GM23338 (cell line): ENCODE data around the gene TRH.

Experiments
- CREB1 ChIP-seq: fragments of 250-450 bp; sonication (Bioruptor Pico); IDR thresholded peaks from 2 replicates; pipeline ENCODE4 v1.5.0; 2020; ENCODE audit warnings: low read depth, mild to moderate bottlenecking, moderate library complexity
- EZH2 ChIP-seq: fragments of 200-600 bp; sonication (generic); IDR thresholded peaks from one replicate; pipeline ENCODE4 v1.8.0; 2017; ENCODE audit warnings: antibody characterized with exemption, mild to moderate bottlenecking, low read depth; ENCODE audit not compliant: unreplicated experiment
- EZH2phosphoT487 ChIP-seq: fragments of 200-600 bp; sonication (generic); IDR thresholded peaks from one replicate; pipeline ENCODE4 v1.8.1; 2018; ENCODE audit warnings: antibody characterized with exemption; ENCODE audit not compliant: unreplicated experiment
- NANOG ChIP-seq: IDR thresholded peaks from 2 replicates; pipeline ENCODE4 v1.6.1; 2016; ENCODE audit warnings: antibody characterized with exemption, borderline replicate concordance
- ZNF114 ChIP-seq: fragments of 250-450 bp; sonication (Bioruptor Pico); IDR thresholded peaks from 2 replicates; pipeline ENCODE4 v1.5.0; 2020; ENCODE audit warnings: mild to moderate bottlenecking, moderate library complexity
- ZNF331 ChIP-seq: fragments of 250-450 bp; sonication (Bioruptor Pico); IDR thresholded peaks from 2 replicates; pipeline ENCODE4 v1.5.0; 2020; ENCODE audit warnings: low read depth, mild to moderate bottlenecking, moderate library complexity
- TF ChIP-seq, protein P1 (sequence below), 2 experiments: fragments of 200-600 bp in 1 of 2; sonication (generic) in 1 of 2; conservative IDR thresholded peaks; 2 replicates each; pipeline versions ENCODE4 v1.5.1 to v1.6.1; 2016 to 2017; ENCODE audit warnings: antibody characterized with exemption in 2 of 2, low read depth in 2 of 2, mild to moderate bottlenecking in 2 of 2, moderate library complexity in 1 of 2
- TF ChIP-seq, protein P2 (sequence below): IDR thresholded peaks from one replicate; pipeline ENCODE4 v1.6.1; 2018; ENCODE audit warnings: antibody characterized with exemption; ENCODE audit not compliant: unreplicated experiment

DNA sequence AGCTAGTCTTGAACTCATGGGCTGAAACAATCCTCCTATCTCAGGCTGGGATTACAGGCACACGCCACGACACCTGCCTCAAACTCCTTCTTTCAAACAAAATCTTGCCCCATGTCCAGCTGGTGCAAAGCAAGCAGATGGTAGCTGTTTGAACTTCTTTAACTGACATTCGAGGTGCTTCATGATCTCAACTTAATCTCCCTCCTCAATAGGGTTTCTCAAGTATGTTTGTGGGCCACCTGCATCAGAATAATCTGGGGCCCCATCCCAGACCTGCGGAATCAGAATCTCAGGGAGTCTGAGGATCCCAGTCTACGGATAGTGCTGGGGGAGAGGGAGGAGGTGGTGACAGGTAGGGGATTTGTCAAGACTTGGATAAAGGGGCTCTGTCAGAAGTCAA is 20.9 kb upstream of the TRH start:
- TF ChIP-seq NANOG (no peak), CREB1 (CRISPR knock-in tag) (no peak), ZNF114 (CRISPR knock-in tag) (no peak), EZH2phosphoT487 (no peak), EZH2 (no peak), ZNF331 (no peak)
- TF ChIP-seq, protein P1, sequence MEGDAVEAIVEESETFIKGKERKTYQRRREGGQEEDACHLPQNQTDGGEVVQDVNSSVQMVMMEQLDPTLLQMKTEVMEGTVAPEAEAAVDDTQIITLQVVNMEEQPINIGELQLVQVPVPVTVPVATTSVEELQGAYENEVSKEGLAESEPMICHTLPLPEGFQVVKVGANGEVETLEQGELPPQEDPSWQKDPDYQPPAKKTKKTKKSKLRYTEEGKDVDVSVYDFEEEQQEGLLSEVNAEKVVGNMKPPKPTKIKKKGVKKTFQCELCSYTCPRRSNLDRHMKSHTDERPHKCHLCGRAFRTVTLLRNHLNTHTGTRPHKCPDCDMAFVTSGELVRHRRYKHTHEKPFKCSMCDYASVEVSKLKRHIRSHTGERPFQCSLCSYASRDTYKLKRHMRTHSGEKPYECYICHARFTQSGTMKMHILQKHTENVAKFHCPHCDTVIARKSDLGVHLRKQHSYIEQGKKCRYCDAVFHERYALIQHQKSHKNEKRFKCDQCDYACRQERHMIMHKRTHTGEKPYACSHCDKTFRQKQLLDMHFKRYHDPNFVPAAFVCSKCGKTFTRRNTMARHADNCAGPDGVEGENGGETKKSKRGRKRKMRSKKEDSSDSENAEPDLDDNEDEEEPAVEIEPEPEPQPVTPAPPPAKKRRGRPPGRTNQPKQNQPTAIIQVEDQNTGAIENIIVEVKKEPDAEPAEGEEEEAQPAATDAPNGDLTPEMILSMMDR (conservative IDR thresholded peaks at IDR 0.05; ENCODE audit: low read depth in 2 of 2), result no peak
- TF ChIP-seq, protein P2, sequence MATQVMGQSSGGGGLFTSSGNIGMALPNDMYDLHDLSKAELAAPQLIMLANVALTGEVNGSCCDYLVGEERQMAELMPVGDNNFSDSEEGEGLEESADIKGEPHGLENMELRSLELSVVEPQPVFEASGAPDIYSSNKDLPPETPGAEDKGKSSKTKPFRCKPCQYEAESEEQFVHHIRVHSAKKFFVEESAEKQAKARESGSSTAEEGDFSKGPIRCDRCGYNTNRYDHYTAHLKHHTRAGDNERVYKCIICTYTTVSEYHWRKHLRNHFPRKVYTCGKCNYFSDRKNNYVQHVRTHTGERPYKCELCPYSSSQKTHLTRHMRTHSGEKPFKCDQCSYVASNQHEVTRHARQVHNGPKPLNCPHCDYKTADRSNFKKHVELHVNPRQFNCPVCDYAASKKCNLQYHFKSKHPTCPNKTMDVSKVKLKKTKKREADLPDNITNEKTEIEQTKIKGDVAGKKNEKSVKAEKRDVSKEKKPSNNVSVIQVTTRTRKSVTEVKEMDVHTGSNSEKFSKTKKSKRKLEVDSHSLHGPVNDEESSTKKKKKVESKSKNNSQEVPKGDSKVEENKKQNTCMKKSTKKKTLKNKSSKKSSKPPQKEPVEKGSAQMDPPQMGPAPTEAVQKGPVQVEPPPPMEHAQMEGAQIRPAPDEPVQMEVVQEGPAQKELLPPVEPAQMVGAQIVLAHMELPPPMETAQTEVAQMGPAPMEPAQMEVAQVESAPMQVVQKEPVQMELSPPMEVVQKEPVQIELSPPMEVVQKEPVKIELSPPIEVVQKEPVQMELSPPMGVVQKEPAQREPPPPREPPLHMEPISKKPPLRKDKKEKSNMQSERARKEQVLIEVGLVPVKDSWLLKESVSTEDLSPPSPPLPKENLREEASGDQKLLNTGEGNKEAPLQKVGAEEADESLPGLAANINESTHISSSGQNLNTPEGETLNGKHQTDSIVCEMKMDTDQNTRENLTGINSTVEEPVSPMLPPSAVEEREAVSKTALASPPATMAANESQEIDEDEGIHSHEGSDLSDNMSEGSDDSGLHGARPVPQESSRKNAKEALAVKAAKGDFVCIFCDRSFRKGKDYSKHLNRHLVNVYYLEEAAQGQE, result no peak
